Astrocyte of the cerebellum (primary cell): ENCODE results near the gene ANO8.

Experiments used
- DNase-seq: peaks from one replicate; pipeline ENCODE4 v3.0.0-alpha.2; 2011; ENCODE audit warnings: low read depth
- H3K4me3 ChIP-seq: 2 replicates; pipeline ENCODE4 v1.5.1; 2011; ENCODE audit warnings: mild to moderate bottlenecking, low read depth, low read length, moderate library complexity
- in situ Hi-C: cut with HindIII; loops from 2 replicates; pipeline ENCODE4 v1.10.0; 2017; ENCODE audit warnings: low sequenced_read_pairs
- TF ChIP-seq, protein P1 (sequence below): IDR thresholded peaks from 2 replicates; pipeline ENCODE4 v1.5.1; 2012; ENCODE audit warnings: low read length, low read depth, moderate library complexity, mild to moderate bottlenecking; ENCODE audit errors: missing control alignments

Gene ANO8, protein sequence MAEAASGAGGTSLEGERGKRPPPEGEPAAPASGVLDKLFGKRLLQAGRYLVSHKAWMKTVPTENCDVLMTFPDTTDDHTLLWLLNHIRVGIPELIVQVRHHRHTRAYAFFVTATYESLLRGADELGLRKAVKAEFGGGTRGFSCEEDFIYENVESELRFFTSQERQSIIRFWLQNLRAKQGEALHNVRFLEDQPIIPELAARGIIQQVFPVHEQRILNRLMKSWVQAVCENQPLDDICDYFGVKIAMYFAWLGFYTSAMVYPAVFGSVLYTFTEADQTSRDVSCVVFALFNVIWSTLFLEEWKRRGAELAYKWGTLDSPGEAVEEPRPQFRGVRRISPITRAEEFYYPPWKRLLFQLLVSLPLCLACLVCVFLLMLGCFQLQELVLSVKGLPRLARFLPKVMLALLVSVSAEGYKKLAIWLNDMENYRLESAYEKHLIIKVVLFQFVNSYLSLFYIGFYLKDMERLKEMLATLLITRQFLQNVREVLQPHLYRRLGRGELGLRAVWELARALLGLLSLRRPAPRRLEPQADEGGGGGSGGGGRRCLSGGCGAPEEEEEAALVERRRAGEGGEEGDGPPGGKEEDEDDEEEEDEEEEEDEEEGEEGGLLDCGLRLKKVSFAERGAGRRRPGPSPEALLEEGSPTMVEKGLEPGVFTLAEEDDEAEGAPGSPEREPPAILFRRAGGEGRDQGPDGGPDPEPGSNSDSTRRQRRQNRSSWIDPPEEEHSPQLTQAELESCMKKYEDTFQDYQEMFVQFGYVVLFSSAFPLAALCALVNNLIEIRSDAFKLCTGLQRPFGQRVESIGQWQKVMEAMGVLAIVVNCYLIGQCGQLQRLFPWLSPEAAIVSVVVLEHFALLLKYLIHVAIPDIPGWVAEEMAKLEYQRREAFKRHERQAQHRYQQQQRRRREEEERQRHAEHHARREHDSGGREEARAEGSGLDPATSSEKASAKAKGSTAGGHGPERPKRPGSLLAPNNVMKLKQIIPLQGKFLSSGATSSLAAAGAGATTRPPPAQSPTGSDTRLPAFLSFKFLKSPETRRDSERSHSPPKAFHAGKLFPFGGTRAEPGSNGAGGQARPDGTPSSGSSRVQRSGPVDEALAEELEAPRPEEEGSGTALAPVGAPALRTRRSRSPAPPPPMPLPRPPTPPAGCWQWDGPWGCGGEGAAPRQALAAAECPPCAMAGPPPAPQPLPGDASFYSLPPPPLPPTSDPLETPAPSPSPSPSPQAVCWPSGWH

DNA sequence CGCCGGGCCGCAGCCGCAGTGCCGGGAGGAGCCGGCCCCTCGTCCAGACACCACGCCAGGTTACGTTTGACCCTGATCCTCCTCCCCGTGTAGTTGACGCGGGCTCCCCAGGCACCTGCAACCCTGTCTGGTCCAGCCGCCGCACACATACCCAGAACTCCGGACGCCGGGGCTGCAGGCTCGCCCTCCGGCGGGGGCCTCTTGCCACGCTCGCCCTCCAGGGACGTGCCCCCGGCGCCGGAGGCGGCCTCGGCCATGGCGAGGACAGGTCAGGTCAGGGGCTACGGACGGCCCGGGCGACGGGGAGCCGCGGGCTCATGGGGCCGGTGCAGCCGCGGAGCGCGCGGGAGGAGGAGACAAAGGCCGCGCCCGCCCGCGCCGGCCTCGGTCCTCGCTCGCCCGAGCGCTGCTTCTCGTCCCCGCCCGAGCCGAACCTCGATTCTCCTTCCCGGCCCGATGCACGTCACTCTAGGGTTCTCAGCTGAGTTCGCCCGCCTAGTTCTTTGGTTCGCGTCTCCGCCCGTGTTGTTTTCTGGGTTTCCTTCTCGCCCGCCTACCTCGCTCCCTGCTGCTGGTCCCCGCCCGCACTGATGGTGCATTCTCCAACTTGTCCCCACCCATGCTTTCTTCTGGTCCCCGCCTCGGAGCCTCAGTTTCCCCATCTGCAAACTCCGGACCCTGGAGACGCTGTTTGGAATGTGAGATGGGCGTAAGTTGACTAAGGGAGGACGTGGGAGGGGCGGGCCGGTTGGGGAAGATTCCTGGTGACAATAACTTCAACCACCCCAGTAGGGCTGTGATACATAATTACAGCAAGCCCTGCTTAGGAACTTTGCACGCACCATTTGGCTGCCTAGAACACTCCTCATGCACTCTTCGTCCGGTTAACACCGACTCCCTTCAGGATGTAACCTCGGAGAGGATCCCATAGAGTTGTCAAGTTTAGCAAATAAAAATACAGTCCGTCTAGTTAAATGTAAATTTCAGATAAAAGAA lies at the start of gene ANO8:
Gene ANO8 (minus strand): TSS at position 442 of the 996 bp plus-strand sequence. CDS start 185 bp downstream, at position 257.
- in situ Hi-C loops, result no loop called here
- H3K4me3 ChIP-seq, result peak within 1 kb of the TSS; percentile 77
- TF ChIP-seq, protein P1, sequence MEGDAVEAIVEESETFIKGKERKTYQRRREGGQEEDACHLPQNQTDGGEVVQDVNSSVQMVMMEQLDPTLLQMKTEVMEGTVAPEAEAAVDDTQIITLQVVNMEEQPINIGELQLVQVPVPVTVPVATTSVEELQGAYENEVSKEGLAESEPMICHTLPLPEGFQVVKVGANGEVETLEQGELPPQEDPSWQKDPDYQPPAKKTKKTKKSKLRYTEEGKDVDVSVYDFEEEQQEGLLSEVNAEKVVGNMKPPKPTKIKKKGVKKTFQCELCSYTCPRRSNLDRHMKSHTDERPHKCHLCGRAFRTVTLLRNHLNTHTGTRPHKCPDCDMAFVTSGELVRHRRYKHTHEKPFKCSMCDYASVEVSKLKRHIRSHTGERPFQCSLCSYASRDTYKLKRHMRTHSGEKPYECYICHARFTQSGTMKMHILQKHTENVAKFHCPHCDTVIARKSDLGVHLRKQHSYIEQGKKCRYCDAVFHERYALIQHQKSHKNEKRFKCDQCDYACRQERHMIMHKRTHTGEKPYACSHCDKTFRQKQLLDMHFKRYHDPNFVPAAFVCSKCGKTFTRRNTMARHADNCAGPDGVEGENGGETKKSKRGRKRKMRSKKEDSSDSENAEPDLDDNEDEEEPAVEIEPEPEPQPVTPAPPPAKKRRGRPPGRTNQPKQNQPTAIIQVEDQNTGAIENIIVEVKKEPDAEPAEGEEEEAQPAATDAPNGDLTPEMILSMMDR, result no peak
- DNase-seq, result peak; percentile 96

DNA sequence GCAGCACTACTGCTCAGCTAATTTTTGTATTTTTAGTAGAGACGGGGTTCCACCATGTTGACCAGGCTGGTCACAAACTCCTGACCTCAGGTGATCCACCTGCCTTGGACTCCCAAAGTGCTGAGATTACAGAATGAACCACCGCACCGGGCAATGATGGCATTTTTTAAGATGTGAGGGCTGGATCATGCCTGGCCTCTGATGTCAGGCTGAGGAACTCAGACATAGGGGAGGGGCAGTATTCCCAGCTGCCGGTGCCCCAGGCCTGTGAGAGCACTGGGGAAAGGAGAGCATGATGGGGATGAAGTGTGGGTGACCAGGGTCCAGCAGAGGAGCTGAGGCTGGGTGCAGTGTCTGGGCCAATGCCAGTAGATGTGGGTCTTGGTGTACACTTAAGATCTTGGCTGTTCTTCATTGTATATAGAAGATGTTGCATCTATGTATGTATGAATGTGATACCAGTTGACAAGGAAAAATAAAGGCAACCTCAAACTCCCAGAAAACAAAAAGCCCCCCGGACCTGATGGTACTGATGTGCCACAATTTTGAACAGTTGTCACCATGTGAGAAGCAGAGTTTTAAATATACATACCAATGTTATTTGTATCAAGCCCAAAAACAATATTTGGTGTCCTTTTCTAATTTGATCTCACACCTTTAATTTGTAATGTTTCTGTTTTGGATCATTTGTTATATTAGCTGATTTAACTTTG lies 45.9 kb upstream of the ANO8 start:
- in situ Hi-C loops, result no loop called here
- H3K4me3 ChIP-seq, result no peak overlapping the region
- no peak for DNase-seq
- TF ChIP-seq, protein P1, result no peak

DNA sequence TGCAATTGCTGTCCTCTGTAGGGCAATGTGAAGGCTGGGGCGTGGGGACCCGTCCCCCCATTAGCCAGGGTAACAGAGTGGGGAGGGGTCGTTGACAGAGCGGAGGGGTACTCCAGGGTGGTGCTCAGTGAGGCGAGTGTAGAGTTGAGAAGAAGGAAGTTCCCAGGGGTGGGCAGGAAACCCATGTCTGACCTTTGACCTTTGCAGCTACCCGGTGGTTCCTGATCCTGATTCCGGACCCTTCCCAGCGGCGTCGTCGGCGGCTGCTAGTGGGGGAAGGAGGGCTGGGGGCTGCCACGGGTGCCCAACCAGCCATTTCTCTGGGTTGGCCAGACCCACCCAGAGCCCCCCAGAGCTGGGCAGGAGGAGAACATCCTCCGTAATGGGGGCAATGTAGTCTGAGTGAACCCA lies 44.6 kb upstream of the ANO8 start:
- no peak for DNase-seq
- in situ Hi-C loops, result no loop called here
- TF ChIP-seq, protein P1, result no peak
- H3K4me3 ChIP-seq, result no peak overlapping the region

DNA sequence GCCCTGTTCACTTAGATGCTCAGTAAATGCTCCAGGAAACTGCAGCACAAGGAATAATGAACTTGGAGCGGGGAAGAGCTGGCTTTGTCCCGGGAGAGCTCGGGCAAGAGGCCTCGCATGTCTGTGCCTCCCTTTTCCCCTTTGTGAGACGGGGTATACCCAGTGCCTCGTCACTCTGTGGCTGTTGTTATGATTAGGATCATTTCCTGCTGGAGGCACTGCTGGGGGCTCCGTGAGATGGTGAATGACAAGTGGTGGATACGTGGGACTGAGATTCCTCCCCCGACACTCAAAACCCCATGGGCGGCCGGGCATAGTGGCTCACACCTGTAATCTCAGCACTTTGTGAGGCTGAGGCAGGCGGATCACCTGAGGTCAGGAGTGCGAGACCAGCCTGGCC lies 43.6 kb upstream of the ANO8 start:
- TF ChIP-seq, protein P1, result no peak
- in situ Hi-C loops, result no loop called here
- no peak for DNase-seq
- H3K4me3 ChIP-seq, result no peak overlapping the region

DNA sequence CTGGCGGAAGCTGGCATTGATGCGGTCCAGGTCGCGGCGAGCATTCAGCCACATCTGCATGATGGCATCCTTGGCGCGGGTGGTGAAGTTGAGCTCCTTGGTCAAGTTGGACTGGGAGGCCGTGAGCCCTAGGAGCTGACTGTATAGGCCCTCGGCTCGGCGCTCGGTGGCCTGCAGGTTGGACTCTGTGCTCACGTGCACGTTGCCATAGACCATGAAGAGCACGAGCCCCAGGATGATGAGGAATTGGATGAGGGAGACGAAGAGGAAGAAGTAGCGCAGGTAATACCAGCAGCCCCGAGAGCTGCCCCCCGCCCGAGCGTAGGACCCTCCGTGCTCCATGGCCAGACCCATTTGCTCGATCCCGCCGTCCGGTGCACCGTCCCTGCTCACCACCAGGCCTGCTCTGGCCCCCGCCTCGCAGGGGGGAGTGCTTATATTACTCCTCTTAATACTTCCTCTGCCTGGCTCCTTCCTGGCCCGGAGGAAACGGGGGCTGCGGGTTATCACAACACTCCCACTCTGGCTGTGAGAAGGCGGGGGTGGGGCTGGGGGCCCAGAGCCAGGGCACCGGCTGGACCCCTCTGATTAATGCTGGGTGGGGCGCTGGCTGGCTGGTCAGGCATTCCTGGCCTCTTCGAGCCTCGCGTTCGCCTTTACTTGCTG lies 42.4 kb upstream of the ANO8 start, which contains the start of gene PLVAP:
Gene PLVAP (minus strand): TSS at position 408 of the 666 bp plus-strand sequence. CDS start 54 bp downstream, at position 354.
- in situ Hi-C loops, result no loop called here
- DNase-seq, result no peak
- H3K4me3 ChIP-seq, result no peak within 1 kb of the TSS
- TF ChIP-seq, protein P1, result no peak
